Brain microvascular endothelial cell (primary cell): ENCODE measurements around the gene OR8A1.

Experiments used
- DNase-seq: peaks from one replicate; pipeline ENCODE4 v3.0.0-alpha.2; 2020
- H3K27ac ChIP-seq: fragments of 250-450 bp; sonication (Bioruptor Pico); 2 replicates; pipeline ENCODE4 v1.5.1; 2020; ENCODE audit warnings: mild to moderate bottlenecking, moderate library complexity
- H3K27me3 ChIP-seq: fragments of 250-450 bp; sonication (Bioruptor Pico); replicated peaks from 2 replicates; pipeline ENCODE4 v1.5.1; 2020; ENCODE audit warnings: mild to moderate bottlenecking
- H3K36me3 ChIP-seq: fragments of 250-450 bp; sonication (Bioruptor Pico); replicated peaks from 2 replicates; pipeline ENCODE4 v1.5.1; 2020; ENCODE audit warnings: mild to moderate bottlenecking
- H3K4me3 ChIP-seq: 2 replicates; pipeline ENCODE4 v1.5.1; 2011; ENCODE audit warnings: low read depth, mild to moderate bottlenecking, control low read depth, low read length, moderate library complexity
- CTCF ChIP-seq: IDR thresholded peaks from 2 replicates; pipeline ENCODE4 v1.5.1; 2011; ENCODE audit warnings: low read depth, mild to moderate bottlenecking, moderate library complexity, low read length, control low read depth, inconsistent platforms; ENCODE audit errors: missing control alignments
- in situ Hi-C: cut with HindIII; loops from 2 replicates; pipeline ENCODE4 v1.10.0; 2017; ENCODE audit warnings: low sequenced_read_pairs, low pct_ligation_motif_present

The OR8A1 gene

GRCh38 chr11:124551987-124552386 lies 17.8 kb upstream of the OR8A1 start:
- Histone ChIP-seq H3K27ac (no peak overlapping the region), H3K27me3 (no peaks in the 10 kb centered on the region), H3K4me3 (no peak overlapping the region), H3K36me3 (no peaks in the 10 kb centered on the region)
- no peak for DNase-seq
- in situ Hi-C loops: no loop called here
- no peak for TF ChIP-seq CTCF

GRCh38 chr11:124556828-124557227 lies 13.0 kb upstream of the OR8A1 start:
- DNase-seq: no peak
- Histone ChIP-seq H3K4me3 (no peak overlapping the region), H3K36me3 (no peaks in the 10 kb centered on the region), H3K27ac (no peak overlapping the region), H3K27me3 (no peaks in the 10 kb centered on the region)
- in situ Hi-C loops: no loop called here
- no peak for TF ChIP-seq CTCF

GRCh38 chr11:124570160-124570559 lies 363 bp downstream of the OR8A1 start:
- no peak for DNase-seq
- TF ChIP-seq CTCF: no peak
- in situ Hi-C loops: no loop called here
- H3K4me3 ChIP-seq: no peak overlapping the region
- H3K36me3 ChIP-seq: no peaks in the 10 kb centered on the region
- H3K27me3 ChIP-seq: no peaks in the 10 kb centered on the region
- no peak overlapping the region for H3K27ac ChIP-seq

- in situ Hi-C loops: loop anchor here (25.0 kb wide), 1 partner anchor 166 kb away; the partner anchor contains the start of gene OR8B4
Measured at GRCh38 chr11:124577716-124578427, 8.1 kb downstream of the OR8A1 start.

GRCh38 chr11:124578761-124579160 lies 9.0 kb downstream of the OR8A1 start:
- no peak overlapping the region for H3K27ac ChIP-seq
- in situ Hi-C loops: loop anchor here (25.0 kb wide), 1 partner anchor 166 kb away; the partner anchor contains the start of gene OR8B4
- no peaks in the 10 kb centered on the region for H3K27me3 ChIP-seq
- H3K36me3 ChIP-seq: no peaks in the 10 kb centered on the region
- TF ChIP-seq CTCF: no peak
- no peak overlapping the region for H3K4me3 ChIP-seq
- no peak for DNase-seq

More at GRCh38 chr11:124577716-124578427, 8.1 kb downstream of the OR8A1 start:
- no peaks in the 10 kb centered on the region for H3K27me3 ChIP-seq
- no peak overlapping the region for H3K27ac ChIP-seq
- no peaks in the 10 kb centered on the region for H3K36me3 ChIP-seq
- TF ChIP-seq CTCF: no peak
- no peak overlapping the region for H3K4me3 ChIP-seq
- DNase-seq: no peak
